HG03469 (cell line): ENCODE data around the gene HSPA12B.
A peak's percentile ranks its signal among the peaks of the same experiment; 100 is the strongest.
"Not testable (repeated sequence)": the region's sequence is repeated elsewhere in the genome, so short reads cannot be mapped to it uniquely, and the experiment has no call there.

Experiments used
- ATAC-seq: cut with Tn5 transposase; IDR thresholded peaks from one replicate; pipeline ENCODE4 v1.9.1; 2021; ENCODE audit warnings: mild to moderate bottlenecking, moderate library complexity, moderate number of reproducible peaks; ENCODE audit not compliant: unreplicated experiment

HSPA12B gene

DNA sequence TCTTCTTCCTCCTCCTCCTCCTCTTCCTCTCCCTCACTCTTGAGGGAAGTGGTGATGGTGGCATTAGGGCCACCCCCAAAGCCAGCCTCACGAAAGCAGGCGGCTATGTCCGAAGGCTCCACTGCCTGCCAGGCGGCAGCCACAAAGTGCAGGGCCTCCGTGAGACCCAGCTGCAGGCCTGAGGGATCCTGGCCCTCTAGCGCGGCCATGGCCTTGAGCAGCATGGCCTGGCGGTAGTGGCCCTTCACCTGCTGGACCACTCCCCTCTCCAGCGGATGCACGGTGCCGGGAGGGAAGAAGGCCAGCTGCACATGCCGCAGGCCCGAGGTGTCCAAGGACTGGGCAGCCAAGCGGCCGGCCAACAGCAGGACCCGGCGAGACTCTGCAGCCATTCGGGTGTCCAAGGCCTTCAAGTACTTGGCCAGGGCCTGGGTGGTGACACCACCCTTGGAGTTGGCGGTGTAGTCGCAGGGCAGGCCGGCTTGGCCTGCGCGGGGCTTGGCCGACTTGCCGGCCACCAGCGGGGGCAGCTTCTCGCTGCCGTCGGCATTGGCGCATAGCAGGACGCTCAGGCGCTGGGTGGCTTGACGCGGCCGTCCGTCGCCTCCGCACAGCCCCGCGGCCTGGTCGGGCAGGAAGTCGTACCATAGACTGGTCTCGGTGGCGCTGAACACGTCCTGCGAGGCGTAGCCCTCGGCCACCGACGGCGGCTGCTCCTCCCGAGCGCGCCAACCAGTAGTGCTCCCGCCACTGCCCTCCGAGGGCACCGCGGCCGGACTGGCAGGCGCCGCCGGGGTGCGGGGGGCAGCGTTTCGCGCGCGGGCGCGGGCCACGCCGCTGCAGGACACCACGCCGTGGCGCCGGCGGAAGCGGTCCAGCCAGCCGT, 53.0 kb downstream of the HSPA12B start:
- no peak for ATAC-seq

DNA sequence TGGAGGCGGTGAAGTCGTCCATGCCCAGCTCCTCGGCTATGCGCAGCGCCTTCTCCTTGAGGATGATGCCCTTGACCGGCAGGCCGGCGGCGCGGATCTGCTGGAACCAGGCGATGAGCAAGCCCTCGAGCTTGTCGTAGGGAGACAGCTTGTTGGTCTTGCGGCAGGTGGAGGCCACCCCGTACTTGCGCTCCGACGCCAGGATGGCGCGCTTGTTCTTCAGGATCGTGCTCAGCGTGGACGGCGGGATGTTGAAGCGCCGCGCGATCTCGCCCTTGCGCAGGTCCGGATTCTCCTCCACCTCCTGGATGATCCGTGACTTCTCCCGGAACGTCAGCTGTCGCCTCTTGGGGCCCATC, 53.6 kb downstream of the HSPA12B start:
- ATAC-seq: no peak

DNA sequence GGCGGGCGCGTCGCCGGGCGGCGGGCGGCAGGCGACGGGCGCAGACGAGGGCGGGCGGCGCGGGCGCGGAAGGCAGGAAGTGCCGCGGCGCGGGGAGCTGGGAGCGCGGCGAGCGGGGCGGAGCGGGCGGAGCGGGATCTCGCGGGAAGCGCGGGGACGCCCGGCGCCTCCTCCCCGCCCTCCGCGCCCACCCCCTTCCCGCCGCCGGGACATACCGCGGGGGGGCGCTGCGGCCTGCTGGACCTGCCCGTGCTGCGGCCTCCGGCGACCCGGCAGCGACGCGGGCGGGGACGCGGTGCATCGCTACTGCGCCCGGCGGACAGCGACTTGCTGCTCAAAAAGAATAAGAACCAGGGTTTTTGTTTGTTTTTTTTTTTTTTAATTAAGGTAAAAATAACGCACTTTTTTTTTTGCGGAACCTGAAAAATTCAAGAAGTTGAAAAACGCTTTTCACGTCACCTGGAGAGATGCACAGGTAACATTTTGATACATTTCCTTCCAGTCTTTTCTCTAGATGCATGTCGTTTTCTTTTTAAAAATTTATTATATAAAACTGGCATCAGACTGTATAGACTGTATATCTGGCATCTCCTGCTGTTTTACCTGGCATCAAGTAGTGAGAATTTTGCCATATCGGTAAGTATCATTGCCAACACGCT, 54.3 kb downstream of the HSPA12B start, which contains the start of gene CENPB:
Gene CENPB (minus strand): TSS at position 76 of the 659 bp plus-strand sequence. CDS start 257 bp downstream, outside the sequence.
- peak; percentile 63 for ATAC-seq

DNA sequence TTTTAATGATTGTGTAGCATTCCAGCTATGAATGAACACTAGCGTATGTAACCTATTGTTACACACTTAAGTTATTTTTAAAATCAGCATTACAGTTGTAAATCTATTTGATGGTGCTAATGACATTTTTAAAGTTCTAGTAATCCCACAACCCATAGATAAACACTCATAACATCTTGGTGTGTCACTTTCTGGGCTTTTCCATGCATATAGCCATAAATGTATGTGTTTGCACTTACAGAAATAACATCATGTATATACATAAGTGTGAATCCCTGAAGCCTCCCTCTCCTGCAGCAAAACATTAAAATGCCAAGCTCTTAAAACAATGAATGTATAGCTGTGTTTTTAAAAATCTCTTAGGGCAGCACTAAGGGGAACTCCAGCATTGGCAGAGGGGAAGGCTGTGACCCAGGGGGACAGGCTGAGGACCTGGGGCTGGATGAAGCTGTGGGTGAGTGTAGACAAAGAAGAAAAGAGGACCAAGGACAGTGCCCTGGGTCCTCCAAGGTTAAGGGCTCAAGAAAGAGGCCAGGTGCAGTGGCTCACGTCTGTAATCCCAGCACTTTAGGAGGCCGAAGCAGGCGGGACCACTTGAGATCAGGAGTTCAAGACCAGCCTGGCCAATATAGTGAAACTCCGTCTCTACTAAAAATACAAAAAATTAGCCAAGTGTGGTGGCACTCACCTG, 55.0 kb downstream of the HSPA12B start:
- no peak for ATAC-seq

DNA sequence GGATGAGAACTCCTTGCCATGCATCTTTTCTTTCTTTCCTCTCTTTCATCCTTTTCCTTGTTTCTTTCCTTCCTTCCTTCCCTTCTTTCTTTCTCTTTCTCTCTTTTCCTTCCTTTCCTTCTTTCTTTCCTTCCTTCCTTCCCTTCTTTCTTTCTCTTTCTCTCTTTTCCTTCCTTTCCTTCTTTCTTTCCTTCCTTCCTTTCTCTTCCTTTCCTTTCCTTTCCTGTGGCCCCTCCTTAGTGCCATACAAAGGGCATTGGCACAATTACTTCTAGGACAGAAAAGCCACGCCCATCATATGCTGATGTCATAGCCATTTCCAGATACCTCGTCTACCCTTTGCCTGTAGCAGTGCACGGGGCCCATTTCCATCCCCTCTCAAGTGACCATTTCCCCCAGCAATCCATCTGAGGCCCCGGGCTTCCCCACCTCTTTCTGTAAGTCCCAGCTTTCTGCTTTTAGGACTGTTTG, 56.2 kb downstream of the HSPA12B start:
- ATAC-seq: no peak

DNA sequence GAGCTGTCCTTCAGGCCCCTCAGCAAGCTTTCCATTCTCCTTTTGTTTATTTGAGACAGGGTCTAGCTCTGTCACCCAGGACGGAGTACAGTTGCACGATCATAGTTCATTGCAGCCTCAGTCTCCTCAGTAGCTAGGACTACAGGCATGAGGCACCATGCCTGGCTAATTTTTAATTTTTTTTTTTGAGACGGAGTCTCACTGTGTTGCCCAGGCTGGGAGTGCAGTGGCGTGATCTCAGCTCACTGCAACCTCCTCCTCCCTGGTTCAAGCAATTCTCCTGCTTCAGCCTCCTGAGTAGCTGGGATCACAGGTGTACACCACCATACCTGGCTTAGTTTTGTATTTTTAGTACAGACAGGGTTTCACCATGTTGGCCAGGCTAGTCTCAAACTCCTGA, 56.7 kb downstream of the HSPA12B start:
- ATAC-seq: not testable (repeated sequence)

DNA sequence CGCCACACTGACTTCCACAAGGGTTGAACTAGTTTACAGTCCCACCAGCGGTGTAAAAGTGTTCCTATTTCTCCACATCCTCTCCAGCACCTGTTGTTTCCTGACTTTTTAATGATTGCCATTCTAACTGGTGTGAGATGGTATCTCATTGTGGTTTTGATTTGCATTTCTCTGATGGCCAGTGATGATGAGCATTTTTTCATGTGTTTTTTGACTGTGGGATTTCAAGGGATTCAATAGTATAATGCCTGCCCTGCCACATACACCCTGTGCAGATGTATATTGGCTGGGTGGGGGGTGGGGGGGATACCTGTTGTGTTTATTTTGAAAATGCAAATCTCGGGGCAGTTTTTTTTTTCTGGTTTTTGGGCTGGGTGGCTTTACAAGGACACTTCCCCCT, 61.7 kb downstream of the HSPA12B start:
- not testable (repeated sequence) for ATAC-seq

DNA sequence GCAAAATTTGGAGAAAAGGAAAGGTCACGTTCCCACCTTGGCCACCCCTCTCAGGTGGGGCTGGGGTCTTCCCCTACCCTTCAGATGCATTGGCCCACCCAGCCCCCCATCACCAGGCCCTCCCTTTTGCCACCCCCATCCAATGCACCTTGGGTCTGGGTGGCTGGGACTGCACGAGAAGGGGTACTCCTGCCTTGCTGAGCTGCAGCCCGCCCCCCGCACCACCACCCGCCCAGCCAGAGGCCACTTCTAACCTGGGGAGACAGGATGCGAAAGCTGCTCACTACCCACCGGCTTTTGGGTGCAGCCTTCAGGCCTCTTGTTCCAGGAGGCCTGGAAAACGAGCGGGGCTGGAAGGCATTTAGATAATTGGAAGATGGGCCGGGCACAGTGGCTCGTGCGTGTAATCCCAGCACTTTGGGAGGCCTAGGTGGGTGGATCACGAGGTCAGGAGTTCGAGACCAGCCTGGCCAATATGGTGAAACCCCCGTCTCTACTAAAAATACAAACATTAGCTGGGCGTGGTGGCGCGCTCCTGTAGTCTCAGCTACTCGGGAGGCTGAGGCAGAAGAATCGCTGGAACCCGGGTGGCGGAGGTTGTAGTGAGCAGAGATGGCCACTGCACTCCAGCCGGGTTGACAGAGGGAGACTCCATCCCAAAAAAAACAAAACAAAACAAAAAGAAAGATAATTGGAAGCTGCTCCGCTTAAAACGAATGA, 62.4 kb downstream of the HSPA12B start:
- ATAC-seq: no peak

DNA sequence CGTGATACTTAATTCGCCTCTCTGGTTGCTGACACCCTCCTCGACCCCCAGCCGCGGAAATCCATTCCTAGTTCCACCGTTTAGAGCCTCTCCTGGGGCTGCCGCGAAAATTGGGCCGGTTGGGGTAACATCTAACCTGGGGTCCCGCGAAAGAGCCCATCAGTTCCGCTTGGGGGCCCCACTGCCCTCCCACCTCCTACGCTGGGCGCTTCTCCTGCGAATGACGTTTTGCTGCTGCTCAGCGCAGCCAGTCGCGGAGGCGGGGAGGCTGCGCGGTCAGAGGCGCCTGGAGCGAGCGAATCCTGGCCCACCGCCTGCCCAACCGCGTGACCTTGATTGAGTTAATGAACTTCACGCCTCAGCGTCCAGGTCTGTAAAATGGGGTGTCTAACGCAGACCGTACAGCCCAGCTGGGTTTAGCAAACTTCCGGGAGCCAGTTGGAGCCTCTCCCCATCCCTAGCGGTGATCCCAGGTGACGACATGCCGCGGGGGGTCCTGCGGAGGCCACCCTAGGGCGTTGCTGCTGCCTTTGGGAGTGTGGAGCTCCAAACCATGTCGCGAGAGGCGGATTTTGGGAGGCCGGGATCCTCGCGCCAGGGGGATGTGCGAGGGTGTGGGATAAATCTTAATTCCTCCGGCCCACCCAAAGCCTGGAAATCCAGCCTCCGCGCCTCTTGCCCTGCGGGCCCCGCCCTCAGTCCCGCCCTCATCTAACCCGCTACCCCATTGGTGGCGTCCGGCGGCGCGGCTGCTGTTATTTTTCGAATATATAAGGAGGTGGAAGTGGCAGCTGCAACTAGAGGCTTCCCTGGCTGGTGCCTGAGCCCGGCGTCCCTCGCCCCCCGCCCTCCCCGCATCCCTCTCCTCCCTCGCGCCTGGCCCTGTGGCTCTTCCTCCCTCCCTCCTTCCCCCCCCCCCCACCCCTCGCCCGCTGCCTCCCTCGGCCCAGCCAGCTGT, 63.3 kb downstream of the HSPA12B start, which contains the start of gene CDC25B:
Gene CDC25B (plus strand): TSS at position 800 of the 958 bp plus-strand sequence. CDS start 222 bp downstream, outside the sequence.
- ATAC-seq: peak; percentile 35

DNA sequence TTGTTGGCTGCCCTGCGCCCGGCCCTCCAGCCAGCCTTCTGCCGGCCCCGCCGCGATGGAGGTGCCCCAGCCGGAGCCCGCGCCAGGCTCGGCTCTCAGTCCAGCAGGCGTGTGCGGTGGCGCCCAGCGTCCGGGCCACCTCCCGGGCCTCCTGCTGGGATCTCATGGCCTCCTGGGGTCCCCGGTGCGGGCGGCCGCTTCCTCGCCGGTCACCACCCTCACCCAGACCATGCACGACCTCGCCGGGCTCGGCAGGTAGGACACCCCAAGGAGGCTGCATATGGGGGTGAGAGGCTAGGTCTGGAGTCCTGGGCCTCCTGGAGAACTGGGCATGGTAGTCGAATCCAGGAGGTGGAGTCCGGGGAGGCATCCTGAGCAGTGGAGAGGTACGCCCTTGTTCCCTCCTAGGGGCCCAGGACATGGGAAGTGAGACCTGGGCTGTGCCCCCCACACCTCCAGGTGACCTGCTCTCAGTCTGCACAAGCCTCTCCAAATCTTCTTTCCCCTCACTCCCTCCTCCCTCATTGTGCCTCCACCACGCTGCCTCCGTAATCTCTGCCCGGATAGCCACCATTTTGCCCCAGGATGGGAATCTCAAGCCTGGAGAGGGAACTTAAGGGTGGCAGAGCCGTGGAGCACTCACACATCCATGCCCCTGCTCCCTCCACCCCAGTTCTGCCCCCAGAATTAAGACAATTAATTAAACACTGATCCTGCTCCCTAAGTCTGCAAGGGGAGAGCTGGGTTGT, 64.2 kb downstream of the HSPA12B start:
- ATAC-seq: no peak

DNA sequence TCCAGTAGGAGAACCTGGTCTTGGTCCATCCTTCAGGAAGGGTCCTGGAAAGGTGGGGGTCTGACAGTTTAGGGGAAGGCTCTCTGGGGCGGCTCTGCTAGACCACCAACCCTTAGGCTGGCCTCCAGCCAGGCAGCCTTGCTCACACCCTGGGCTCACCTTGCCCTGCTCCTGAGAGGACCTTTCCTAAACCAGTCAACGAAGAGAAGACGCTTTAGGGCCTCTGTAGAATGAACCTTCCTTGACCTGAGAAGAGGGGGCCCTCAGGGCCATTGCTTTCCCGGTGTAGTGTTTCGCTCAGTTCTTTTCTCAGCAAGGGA, 64.7 kb downstream of the HSPA12B start:
- ATAC-seq: no peak

DNA sequence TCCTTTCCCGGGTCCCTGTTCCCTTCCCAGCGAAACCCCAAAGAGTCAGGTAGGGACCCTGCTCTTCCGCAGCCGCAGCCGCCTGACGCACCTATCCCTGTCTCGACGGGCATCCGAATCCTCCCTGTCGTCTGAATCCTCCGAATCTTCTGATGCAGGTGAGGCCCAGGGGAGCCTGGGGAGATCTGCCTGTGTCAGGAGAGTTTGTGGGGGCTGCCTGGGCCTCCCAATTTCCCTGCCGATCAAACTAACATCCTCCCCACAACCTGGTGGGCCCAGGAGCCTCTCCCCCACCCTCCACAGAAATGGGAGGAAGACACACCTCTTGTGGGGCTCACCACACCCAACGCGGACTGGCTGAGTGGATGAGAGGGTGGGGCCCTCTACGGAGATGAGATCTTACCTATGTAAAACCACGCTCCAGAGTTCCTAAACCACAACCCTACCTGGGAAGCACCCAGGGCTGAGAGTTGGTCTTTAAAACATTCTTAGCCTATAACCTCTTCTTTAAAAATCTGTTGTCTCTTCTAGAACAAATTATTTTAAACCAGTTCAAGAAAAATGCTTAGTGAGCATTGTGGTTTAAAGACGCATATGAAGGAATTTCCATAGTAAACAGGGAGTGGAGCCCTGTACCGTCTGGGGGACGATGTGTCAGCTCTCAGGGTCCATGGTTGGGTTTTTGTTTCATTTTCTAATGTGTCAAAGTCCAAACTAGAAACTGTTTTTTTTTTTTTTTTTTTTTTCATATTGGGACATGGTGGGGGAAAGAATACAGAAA, 65.3 kb downstream of the HSPA12B start:
- no peak for ATAC-seq

DNA sequence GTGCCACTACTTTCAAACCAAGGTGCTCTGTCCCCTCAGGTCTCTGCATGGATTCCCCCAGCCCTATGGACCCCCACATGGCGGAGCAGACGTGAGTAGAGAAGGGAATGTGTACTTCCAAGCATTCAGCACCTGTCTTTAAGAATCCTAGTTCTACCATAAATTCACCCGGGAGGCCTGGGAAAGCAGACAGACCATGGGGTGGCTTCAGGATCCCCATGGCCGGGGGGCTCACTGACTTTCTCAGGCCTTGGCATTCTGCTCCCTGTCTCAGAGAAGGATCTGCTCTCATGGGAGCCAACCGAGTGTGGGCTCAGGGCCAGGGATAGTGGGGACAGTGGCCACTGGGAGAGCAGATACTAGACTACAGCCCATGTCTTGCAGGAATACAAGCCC, 65.9 kb downstream of the HSPA12B start:
- ATAC-seq: no peak

DNA sequence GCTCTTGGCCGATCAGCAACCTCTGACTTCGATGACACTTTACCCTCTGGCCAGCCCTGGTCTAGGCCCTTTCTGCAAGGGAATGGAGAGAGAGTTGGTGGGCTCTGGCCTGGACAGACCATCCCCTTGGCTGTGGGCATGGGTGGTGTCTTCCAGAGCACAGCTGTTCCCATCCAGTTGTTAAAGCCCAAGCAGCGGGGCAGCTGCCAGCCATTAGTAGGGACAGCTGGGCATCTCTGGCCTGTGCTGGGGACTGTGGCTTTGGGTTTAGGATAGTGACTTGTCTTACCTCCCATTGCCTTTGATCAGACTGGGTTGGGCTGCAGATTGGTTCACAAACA, 66.4 kb downstream of the HSPA12B start:
- ATAC-seq: no peak

DNA sequence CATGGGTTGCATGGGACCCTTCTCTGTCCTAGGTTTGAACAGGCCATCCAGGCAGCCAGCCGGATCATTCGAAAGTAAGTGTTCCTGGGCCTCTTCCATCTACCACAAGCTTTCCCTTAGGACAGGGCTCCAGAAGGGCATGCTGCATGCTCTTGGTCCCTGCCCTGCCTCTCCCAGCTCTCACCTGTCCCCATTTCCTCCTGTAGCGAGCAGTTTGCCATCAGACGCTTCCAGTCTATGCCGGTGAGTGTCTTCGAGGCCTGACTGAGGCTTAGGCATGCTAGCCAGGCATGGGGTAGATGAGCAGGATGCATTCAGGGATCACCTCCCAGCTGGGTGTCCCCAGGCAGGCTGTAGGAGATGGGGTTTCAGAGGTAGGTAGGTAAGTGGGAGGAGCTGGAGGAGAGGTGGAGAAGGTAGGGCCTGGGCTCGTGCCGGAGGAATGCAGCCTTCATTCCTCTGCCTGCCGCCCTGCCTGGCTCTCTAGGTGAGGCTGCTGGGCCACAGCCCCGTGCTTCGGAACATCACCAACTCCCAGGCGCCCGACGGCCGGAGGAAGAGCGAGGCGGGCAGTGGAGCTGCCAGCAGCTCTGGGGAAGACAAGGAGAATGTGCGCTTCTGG, 67.9 kb downstream of the HSPA12B start:
- ATAC-seq: no peak

DNA sequence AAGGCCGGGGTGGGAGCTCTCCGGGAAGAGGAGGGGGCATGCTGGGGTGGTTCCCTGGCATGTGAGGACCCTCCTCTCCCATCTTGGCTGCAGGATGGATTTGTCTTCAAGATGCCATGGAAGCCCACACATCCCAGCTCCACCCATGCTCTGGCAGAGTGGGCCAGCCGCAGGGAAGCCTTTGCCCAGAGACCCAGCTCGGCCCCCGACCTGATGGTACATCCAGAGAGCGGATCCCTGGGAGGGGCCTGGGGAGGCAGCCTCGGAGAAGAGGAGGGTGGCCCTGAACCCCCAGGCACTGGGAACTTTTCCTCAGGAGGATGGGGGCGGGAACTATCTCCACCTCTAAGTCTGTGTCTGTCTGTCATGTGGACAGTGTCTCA, 68.4 kb downstream of the HSPA12B start:
- no peak for ATAC-seq

DNA sequence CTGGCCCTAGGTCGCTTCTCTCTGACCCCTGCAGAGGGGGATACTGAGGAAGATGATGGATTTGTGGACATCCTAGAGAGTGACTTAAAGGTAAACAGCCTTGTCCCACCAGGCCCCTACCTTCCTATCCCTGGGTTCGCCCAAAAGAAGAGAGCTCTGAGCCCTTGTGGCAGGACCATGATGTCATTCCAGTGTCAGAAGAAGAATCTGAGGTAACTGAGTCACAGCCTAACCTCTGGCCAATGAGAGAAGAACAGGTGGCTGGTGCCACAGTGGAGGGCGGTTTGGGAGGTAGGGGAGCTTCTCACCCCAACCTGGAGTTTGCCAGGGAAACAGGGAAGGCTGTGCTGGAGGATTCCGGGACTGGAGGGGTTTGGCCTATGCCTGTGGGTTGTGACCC, 68.8 kb downstream of the HSPA12B start:
- no peak for ATAC-seq

DNA sequence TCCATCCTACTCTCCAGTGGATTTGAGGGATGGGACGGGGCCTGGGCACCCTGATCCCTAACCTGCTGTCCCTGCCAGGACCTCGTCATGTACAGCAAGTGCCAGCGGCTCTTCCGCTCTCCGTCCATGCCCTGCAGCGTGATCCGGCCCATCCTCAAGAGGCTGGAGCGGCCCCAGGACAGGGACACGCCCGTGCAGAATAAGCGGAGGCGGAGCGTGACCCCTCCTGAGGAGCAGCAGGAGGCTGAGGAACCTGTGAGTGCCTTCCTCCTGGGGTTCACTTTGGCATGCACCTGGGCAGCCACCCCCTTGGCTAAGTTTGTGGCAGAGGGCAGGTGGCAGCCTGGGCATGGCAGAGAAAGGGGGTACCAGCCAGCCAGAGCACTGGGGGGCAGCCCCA, 69.4 kb downstream of the HSPA12B start:
- ATAC-seq: no peak
